ENCODE results near the gene DPP9.

DPP9 gene

DNA sequence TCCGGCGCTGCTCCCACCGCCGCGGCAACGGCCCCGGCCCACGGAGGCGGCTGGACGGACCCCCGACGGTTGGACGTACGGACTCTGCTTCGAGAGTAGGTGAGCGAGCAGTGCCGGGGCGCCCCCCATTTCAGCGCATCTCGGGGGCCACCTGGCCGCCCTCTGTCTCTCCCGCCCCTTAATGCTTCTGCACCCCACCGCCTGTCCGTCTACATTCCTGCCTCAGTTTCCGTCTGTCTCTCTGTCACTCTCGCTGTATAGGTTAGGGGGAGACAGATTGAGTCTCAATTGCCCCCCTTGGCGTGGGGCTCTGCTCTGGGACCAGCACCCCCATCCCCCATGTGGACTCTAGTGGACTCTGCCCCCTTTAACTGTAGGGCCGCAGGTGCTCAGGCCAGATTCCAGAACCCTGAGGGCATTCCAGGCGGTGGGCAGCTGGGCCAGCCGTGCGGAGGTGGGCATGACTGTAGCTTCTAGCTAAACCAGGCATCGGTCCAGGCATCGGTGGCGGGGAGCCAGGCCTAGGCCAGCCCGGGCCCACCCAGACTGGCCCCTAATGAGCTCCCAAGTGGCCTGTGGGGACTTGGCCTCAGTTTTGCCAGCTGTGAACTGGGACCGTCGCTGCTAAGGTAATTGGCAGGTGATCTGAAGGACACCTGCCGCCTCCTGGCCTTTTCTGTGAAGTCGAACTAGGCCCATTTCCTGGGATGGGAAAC lies 84.0 kb downstream of the DPP9 start:
- H3K36me3 ChIP-seq (ENCODE audit: control insufficient read depth, low read length): no peaks in the 10 kb centered on the region
- H3K79me2 ChIP-seq (ENCODE audit: control insufficient read depth, low read length): peaks cover 8% of the 10 kb centered on the region
- no peaks in the 10 kb centered on the region for H3K9me2 ChIP-seq (replicated peaks; ENCODE audit: control insufficient read depth, low read length)
- 0 out of 2 replicates have a peak, but pooled peaks cover 3% of the 10 kb centered on the region for H3K27me3 ChIP-seq (ENCODE audit: control insufficient read depth, low read length)
- peak overlapping the region; percentile 100 for H3K4me2 ChIP-seq (ENCODE audit: low read length)
- no peak overlapping the region for H3K27ac ChIP-seq (ENCODE audit: low read depth, low read length)
- H4K20me1 ChIP-seq (ENCODE audit: control insufficient read depth, insufficient read depth, low read depth, low read length): no peaks in the 10 kb centered on the region
- H3K9me3 ChIP-seq (ENCODE audit: control insufficient read depth, insufficient read depth, low read length): no peaks in the 10 kb centered on the region
- peaks cover 27% of the 10 kb centered on the region for H3K4me1 ChIP-seq (ENCODE audit: control insufficient read depth, low read length)
- H3F3A ChIP-seq (ENCODE audit: control insufficient read depth, insufficient read depth): peaks cover 2% of the 10 kb centered on the region; the same call in 1 of the 2 replicates
- peak overlapping the region; percentile 97 for H3K4me3 ChIP-seq (ENCODE audit: low read length)
- TF ChIP-seq, protein P1, sequence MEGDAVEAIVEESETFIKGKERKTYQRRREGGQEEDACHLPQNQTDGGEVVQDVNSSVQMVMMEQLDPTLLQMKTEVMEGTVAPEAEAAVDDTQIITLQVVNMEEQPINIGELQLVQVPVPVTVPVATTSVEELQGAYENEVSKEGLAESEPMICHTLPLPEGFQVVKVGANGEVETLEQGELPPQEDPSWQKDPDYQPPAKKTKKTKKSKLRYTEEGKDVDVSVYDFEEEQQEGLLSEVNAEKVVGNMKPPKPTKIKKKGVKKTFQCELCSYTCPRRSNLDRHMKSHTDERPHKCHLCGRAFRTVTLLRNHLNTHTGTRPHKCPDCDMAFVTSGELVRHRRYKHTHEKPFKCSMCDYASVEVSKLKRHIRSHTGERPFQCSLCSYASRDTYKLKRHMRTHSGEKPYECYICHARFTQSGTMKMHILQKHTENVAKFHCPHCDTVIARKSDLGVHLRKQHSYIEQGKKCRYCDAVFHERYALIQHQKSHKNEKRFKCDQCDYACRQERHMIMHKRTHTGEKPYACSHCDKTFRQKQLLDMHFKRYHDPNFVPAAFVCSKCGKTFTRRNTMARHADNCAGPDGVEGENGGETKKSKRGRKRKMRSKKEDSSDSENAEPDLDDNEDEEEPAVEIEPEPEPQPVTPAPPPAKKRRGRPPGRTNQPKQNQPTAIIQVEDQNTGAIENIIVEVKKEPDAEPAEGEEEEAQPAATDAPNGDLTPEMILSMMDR (IDR thresholded peaks at IDR 0.05; ENCODE audit: low read depth, low read length, poor library complexity, severe bottlenecking): no peak
- TF ChIP-seq EZH2phosphoT487 (IDR thresholded peaks at IDR 0.05; ENCODE audit: borderline replicate concordance, low read length): no peak

DNA sequence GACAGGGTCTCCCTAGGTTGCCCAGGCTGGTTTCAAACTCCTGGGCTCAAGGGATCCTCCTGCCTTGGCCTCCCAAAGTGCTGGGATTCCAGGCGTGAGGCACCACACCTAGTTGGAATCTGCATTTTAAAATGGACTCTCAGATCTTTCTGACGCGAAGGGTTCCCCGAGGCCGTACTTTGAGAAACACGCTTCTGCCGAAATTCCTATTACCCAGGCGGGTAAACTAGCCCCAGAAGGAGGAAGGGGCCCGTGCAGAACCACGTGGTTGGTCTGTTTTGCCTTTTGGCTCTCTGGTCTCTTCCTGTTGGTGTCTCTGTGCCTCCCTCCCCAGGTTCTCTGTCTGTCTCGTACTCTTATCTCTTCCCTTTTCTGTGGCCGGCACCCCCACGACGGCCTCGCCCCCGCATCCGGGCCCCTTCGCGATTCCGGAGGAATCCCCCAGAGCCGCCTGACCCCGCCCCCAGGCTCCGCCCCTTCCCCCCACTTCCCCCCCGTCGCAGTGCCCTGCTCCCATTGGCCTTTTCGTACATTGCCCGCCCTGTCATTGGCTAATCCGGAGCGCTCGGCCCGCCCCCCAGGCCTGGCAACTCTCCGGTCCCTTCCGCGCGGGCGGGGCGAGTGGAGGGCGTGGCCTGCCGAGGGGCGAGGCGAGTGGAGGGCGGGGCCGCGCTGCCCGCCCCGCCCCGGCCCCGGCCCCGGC lies 84.7 kb downstream of the DPP9 start, which contains the start of gene TNFAIP8L1:
Gene TNFAIP8L1, plus strand, starts transcription at position 689 of the 703 bp plus-strand sequence. CDS start 12,354 bp downstream, outside the sequence.
- H3K4me2 ChIP-seq (ENCODE audit: low read length): peak within 1 kb of the TSS; percentile 100
- peak within 1 kb of the TSS; percentile 57 for H3K27ac ChIP-seq (ENCODE audit: low read depth, low read length)
- peaks cover 2% of the 10 kb centered on the region; the same call in 1 of the 2 replicates for H3F3A ChIP-seq (ENCODE audit: control insufficient read depth, insufficient read depth)
- no peaks in the 10 kb centered on the region for H3K9me2 ChIP-seq (replicated peaks; ENCODE audit: control insufficient read depth, low read length)
- peaks cover 27% of the 10 kb centered on the region for H3K4me1 ChIP-seq (ENCODE audit: control insufficient read depth, low read length)
- TF ChIP-seq, protein P1 (IDR thresholded peaks at IDR 0.05; ENCODE audit: low read depth, low read length, poor library complexity, severe bottlenecking): no peak
- no peak for TF ChIP-seq EZH2phosphoT487 (IDR thresholded peaks at IDR 0.05; ENCODE audit: borderline replicate concordance, low read length)
- H3K4me3 ChIP-seq (ENCODE audit: low read length): peak within 1 kb of the TSS; percentile 97
- H3K27me3 ChIP-seq (ENCODE audit: control insufficient read depth, low read length): peaks cover 3% of the 10 kb centered on the region; the same call in 1 of the 2 replicates
- no peaks in the 10 kb centered on the region for H4K20me1 ChIP-seq (ENCODE audit: control insufficient read depth, insufficient read depth, low read depth, low read length)
- peaks cover 8% of the 10 kb centered on the region for H3K79me2 ChIP-seq (ENCODE audit: control insufficient read depth, low read length)
- H3K36me3 ChIP-seq (ENCODE audit: control insufficient read depth, low read length): no peaks in the 10 kb centered on the region
- H3K9me3 ChIP-seq (ENCODE audit: control insufficient read depth, insufficient read depth, low read length): no peaks in the 10 kb centered on the region

DNA sequence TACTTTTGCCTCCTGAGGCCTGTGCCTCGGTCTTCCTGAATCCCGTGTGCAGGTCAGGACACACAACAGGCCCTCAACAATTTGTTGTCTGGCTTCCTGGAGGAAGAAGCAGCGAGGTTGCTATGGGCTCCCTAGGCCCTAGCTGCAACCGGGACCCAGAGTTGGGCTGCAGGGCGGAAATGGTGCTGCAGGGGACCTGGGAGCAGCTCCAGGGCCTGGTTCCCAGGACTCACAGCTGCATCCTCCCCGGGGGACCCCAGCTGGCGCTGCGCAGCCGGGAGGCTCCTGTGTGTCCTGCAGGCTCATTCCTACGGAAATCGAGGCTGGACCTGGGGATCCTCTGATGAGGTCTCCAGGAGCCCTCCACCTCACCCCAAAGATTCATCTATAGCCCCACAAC lies 85.3 kb downstream of the DPP9 start:
- Histone ChIP-seq H3K9me2 (replicated peaks; ENCODE audit: control insufficient read depth, low read length) (no peaks in the 10 kb centered on the region), H3K4me2 (ENCODE audit: low read length) (peak overlapping the region; percentile 66), H3K27me3 (ENCODE audit: control insufficient read depth, low read length) (peaks cover 3% of the 10 kb centered on the region; the same call in 1 of the 2 replicates), H3K79me2 (ENCODE audit: control insufficient read depth, low read length) (peaks cover 8% of the 10 kb centered on the region), H3K36me3 (ENCODE audit: control insufficient read depth, low read length) (no peaks in the 10 kb centered on the region), H3K9me3 (ENCODE audit: control insufficient read depth, insufficient read depth, low read length) (no peaks in the 10 kb centered on the region), H3F3A (ENCODE audit: control insufficient read depth, insufficient read depth) (peaks cover 2% of the 10 kb centered on the region; the same call in 1 of the 2 replicates), H3K27ac (ENCODE audit: low read depth, low read length) (peak overlapping the region; percentile 57), H3K4me1 (ENCODE audit: control insufficient read depth, low read length) (peaks cover 27% of the 10 kb centered on the region), H4K20me1 (ENCODE audit: control insufficient read depth, insufficient read depth, low read depth, low read length) (no peaks in the 10 kb centered on the region), H3K4me3 (ENCODE audit: low read length) (peak overlapping the region; percentile 62; the same call in 1 of the 2 replicates)
- TF ChIP-seq, protein P1 (IDR thresholded peaks at IDR 0.05; ENCODE audit: low read depth, low read length, poor library complexity, severe bottlenecking): no peak
- no peak for TF ChIP-seq EZH2phosphoT487 (IDR thresholded peaks at IDR 0.05; ENCODE audit: borderline replicate concordance, low read length)

All from DOHH2 (cell line).